ENCODE data around the gene RABL2A. TPM values are rescaled to one million over a fixed set of nuclear protein-coding genes. Genes with fewer than 3 reads are reported as not detected.

Gene RABL2A
- total RNA-seq, 1 experiment from 2014 or later: 14.3 TPM

DNA sequence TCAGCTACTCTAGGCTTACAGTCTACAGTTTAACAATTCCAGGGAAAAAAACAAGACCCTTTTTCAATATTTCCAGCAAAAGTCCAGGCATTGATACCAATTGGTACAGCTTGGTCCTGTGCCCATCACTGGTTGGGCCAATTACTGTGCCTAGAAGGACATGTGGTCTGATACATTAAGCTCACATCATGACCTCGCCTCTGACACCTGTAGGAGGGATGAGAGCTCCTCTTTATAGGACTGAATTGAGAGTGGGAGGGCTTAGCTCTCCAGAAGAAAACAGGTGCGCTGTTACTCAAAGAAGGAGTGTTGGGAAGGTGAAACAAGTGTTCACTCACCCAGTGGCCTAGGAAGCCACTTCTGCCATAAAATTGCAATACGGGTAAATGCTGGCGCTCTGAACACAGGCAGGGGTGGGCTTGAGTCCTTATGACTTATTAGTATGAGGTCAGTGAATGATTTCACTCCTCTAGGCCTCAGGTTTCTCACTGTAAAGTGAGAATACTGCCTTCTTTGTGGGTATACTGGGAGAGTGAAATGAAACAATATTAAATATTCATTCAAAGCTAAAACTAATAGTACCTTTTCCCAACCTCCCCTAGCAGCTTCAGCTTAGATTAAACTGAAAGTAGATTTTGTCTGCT lies 49.7 kb downstream of the RABL2A start:
- ChIA-PET POLR2A (no interaction called here), RAD21 (ENCODE audit: low non-redundant PET in 1 of 2, low total read pairs in 2 of 2, uncharacterized antibody in 2 of 2, unreplicated experiment in 2 of 2) (no interaction called here), CTCF (no interaction called here)
- Histone ChIP-seq H3K4me2 (ENCODE audit: low read length) (no peak overlapping the region), H2AFZ (ENCODE audit: low read depth, low read length, poor library complexity, severe bottlenecking) (no peak overlapping the region), H3K4me1 (ENCODE audit: control insufficient read depth in 1 of 2, insufficient read depth in 2 of 2, low read length in 2 of 2) (no peaks in the 10 kb centered on the region), H3K36me3 (ENCODE audit: control insufficient read depth in 1 of 2, insufficient read depth in 2 of 2, low read length in 2 of 2) (no peaks in the 10 kb centered on the region), H3K9ac (ENCODE audit: low read length) (no peak overlapping the region), H3K79me2 (ENCODE audit: insufficient read depth, low read length) (no peaks in the 10 kb centered on the region), H3K9me2 (ENCODE audit: insufficient read depth) (no peaks in the 10 kb centered on the region), H3K27me3 (ENCODE audit: insufficient read depth, low read length) (no peaks in the 10 kb centered on the region), H4K20me1 (ENCODE audit: insufficient read depth) (no peaks in the 10 kb centered on the region), H3K4me3 (replicated peaks in 1 of 2; ENCODE audit: low read depth in 1 of 2, low read length in 2 of 2) (no peak overlapping the region), H3K27ac (ENCODE audit: low read depth, low read length) (no peak overlapping the region), H3K9me3 (ENCODE audit: control insufficient read depth in 1 of 2, insufficient read depth in 1 of 2, low read depth in 1 of 2, low read length in 2 of 2) (no peaks in the 10 kb centered on the region)
- DNase-seq (ENCODE audit: low read depth, low spot score) (no peak), ATAC-seq (no peak)
- no peak for TF ChIP-seq YY1 (IDR thresholded peaks at IDR 0.05; ENCODE audit: extremely low read depth, insufficient replicate concordance, low read depth, low read length)
- TF ChIP-seq, protein P1, sequence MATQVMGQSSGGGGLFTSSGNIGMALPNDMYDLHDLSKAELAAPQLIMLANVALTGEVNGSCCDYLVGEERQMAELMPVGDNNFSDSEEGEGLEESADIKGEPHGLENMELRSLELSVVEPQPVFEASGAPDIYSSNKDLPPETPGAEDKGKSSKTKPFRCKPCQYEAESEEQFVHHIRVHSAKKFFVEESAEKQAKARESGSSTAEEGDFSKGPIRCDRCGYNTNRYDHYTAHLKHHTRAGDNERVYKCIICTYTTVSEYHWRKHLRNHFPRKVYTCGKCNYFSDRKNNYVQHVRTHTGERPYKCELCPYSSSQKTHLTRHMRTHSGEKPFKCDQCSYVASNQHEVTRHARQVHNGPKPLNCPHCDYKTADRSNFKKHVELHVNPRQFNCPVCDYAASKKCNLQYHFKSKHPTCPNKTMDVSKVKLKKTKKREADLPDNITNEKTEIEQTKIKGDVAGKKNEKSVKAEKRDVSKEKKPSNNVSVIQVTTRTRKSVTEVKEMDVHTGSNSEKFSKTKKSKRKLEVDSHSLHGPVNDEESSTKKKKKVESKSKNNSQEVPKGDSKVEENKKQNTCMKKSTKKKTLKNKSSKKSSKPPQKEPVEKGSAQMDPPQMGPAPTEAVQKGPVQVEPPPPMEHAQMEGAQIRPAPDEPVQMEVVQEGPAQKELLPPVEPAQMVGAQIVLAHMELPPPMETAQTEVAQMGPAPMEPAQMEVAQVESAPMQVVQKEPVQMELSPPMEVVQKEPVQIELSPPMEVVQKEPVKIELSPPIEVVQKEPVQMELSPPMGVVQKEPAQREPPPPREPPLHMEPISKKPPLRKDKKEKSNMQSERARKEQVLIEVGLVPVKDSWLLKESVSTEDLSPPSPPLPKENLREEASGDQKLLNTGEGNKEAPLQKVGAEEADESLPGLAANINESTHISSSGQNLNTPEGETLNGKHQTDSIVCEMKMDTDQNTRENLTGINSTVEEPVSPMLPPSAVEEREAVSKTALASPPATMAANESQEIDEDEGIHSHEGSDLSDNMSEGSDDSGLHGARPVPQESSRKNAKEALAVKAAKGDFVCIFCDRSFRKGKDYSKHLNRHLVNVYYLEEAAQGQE (IDR thresholded peaks at IDR 0.05; ENCODE audit: low read depth): no peak
- TF ChIP-seq SP1 (IDR thresholded peaks at IDR 0.05; ENCODE audit: low read depth): no peak
- no peak for TF ChIP-seq EZH2phosphoT487 (IDR thresholded peaks at IDR 0.05; ENCODE audit: borderline replicate concordance)
- no peak for TF ChIP-seq SIN3A (IDR thresholded peaks at IDR 0.05; ENCODE audit: low read depth)
- no peak for TF ChIP-seq CEBPB (IDR thresholded peaks at IDR 0.05; ENCODE audit: low read depth)
- TF ChIP-seq TCF7L2 (IDR thresholded peaks at IDR 0.05; ENCODE audit: borderline replicate concordance, extremely low read depth, insufficient read depth, insufficient read length): no peak
- TF ChIP-seq, protein P2, sequence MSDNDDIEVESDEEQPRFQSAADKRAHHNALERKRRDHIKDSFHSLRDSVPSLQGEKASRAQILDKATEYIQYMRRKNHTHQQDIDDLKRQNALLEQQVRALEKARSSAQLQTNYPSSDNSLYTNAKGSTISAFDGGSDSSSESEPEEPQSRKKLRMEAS (IDR thresholded peaks at IDR 0.05): no peak
- no peak for TF ChIP-seq JUND (IDR thresholded peaks at IDR 0.05)
- TF ChIP-seq, protein P3, sequence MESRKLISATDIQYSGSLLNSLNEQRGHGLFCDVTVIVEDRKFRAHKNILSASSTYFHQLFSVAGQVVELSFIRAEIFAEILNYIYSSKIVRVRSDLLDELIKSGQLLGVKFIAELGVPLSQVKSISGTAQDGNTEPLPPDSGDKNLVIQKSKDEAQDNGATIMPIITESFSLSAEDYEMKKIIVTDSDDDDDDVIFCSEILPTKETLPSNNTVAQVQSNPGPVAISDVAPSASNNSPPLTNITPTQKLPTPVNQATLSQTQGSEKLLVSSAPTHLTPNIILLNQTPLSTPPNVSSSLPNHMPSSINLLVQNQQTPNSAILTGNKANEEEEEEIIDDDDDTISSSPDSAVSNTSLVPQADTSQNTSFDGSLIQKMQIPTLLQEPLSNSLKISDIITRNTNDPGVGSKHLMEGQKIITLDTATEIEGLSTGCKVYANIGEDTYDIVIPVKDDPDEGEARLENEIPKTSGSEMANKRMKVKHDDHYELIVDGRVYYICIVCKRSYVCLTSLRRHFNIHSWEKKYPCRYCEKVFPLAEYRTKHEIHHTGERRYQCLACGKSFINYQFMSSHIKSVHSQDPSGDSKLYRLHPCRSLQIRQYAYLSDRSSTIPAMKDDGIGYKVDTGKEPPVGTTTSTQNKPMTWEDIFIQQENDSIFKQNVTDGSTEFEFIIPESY (IDR thresholded peaks at IDR 0.05; ENCODE audit: extremely low read depth, insufficient replicate concordance, low read length): no peak
- TF ChIP-seq, protein P4, sequence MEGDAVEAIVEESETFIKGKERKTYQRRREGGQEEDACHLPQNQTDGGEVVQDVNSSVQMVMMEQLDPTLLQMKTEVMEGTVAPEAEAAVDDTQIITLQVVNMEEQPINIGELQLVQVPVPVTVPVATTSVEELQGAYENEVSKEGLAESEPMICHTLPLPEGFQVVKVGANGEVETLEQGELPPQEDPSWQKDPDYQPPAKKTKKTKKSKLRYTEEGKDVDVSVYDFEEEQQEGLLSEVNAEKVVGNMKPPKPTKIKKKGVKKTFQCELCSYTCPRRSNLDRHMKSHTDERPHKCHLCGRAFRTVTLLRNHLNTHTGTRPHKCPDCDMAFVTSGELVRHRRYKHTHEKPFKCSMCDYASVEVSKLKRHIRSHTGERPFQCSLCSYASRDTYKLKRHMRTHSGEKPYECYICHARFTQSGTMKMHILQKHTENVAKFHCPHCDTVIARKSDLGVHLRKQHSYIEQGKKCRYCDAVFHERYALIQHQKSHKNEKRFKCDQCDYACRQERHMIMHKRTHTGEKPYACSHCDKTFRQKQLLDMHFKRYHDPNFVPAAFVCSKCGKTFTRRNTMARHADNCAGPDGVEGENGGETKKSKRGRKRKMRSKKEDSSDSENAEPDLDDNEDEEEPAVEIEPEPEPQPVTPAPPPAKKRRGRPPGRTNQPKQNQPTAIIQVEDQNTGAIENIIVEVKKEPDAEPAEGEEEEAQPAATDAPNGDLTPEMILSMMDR (IDR thresholded peaks at IDR 0.05 in 2 of 3, conservative IDR thresholded peaks at IDR 0.05 in 1 of 3; ENCODE audit: borderline replicate concordance in 1 of 3, insufficient read depth in 1 of 3, low read depth in 2 of 3, low read length in 2 of 3): no peak
- no peak for TF ChIP-seq POLR2A (IDR thresholded peaks at IDR 0.05; ENCODE audit: borderline replicate concordance, extremely low read depth, insufficient read depth, insufficient read length)
- no peak for TF ChIP-seq EGR1 (IDR thresholded peaks at IDR 0.05; ENCODE audit: low read depth)
- TF ChIP-seq, protein P5, sequence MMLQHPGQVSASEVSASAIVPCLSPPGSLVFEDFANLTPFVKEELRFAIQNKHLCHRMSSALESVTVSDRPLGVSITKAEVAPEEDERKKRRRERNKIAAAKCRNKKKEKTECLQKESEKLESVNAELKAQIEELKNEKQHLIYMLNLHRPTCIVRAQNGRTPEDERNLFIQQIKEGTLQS (IDR thresholded peaks at IDR 0.05): no peak
- TF ChIP-seq ZNF274 (IDR thresholded peaks at IDR 0.05; ENCODE audit: low read depth, low read length): no peak
- no peak for TF ChIP-seq ELF1 (IDR thresholded peaks at IDR 0.05; ENCODE audit: borderline replicate concordance, low read depth)
- TF ChIP-seq FOSL1 (IDR thresholded peaks at IDR 0.05; ENCODE audit: low read depth): no peak
- no peak for TF ChIP-seq RAD21 (IDR thresholded peaks at IDR 0.05; ENCODE audit: low read depth)
- no peak for TF ChIP-seq CBX3 (IDR thresholded peaks at IDR 0.05; ENCODE audit: low read depth)
- intact Hi-C loops (cut with micrococcal nuclease): no loop called here
- no TSS peak for BruUV-seq (replicated peaks)

Data from HCT116 (cell line).